Activated CD8-positive, alpha-beta memory T cell treated with anti-CD3 and anti-CD28 coated beads for 24 hours (primary cell): ENCODE measurements around the gene DDX31.
"Not testable (repeated sequence)": the region's sequence is repeated elsewhere in the genome, so short reads cannot be mapped to it uniquely, and the experiment has no call there.

ENCODE experiments used
- DNase-seq: peaks from one replicate; pipeline ENCODE4 v3.0.0-alpha.2; 2020

The DDX31 gene

GRCh38 chr9:132669698-132670456, at the start of gene DDX31:
Gene DDX31, minus strand, starts transcription at chr9:132669983. Its CDS starts 49 bp downstream, at chr9:132669934.
- peak; percentile 96 for DNase-seq

GRCh38 chr9:132718381-132718928, 48.7 kb upstream of the DDX31 start:
- DNase-seq: not testable (repeated sequence)

GRCh38 chr9:132717326-132717945, 47.7 kb upstream of the DDX31 start:
- DNase-seq: peak; percentile 51

GRCh38 chr9:132716007-132716406, 46.2 kb upstream of the DDX31 start:
- DNase-seq: peak; percentile 40

GRCh38 chr9:132712753-132713152, 43.0 kb upstream of the DDX31 start:
- no peak for DNase-seq

GRCh38 chr9:132711846-132712245, 42.1 kb upstream of the DDX31 start:
- DNase-seq: peak; percentile 17

GRCh38 chr9:132711152-132711551, 41.4 kb upstream of the DDX31 start:
- not testable (repeated sequence) for DNase-seq

GRCh38 chr9:132710333-132710732, 40.5 kb upstream of the DDX31 start:
- no peak for DNase-seq

- no peak for DNase-seq
These were observed 39.1 kb upstream of the DDX31 start for GRCh38 chr9:132708769-132709430.

GRCh38 chr9:132708239-132708638, 38.5 kb upstream of the DDX31 start:
- no peak for DNase-seq

- no peak for DNase-seq
These were observed 33.6 kb upstream of the DDX31 start for GRCh38 chr9:132703336-132703735.

GRCh38 chr9:132702254-132702653, 32.5 kb upstream of the DDX31 start:
- DNase-seq: no peak

GRCh38 chr9:132699956-132700355, 30.2 kb upstream of the DDX31 start:
- no peak for DNase-seq

- DNase-seq: no peak
These were observed 29.2 kb upstream of the DDX31 start for GRCh38 chr9:132698989-132699388.

GRCh38 chr9:132697230-132697629, 27.4 kb upstream of the DDX31 start:
- DNase-seq: no peak

- no peak for DNase-seq
These were observed 24.4 kb upstream of the DDX31 start for GRCh38 chr9:132694144-132694543.

- no peak for DNase-seq
These were observed 20.9 kb upstream of the DDX31 start for GRCh38 chr9:132690696-132691095.

- DNase-seq: no peak
These were observed 14.1 kb upstream of the DDX31 start for GRCh38 chr9:132683873-132684272.

- no peak for DNase-seq
These were observed 11.8 kb upstream of the DDX31 start for GRCh38 chr9:132681561-132681960.

- DNase-seq: no peak
These were observed 10.3 kb upstream of the DDX31 start for GRCh38 chr9:132679946-132680625.

GRCh38 chr9:132677976-132678375, 8.2 kb upstream of the DDX31 start:
- no peak for DNase-seq

- DNase-seq: no peak
These were observed 4.7 kb upstream of the DDX31 start for GRCh38 chr9:132674485-132674884.

GRCh38 chr9:132673355-132673754, 3.6 kb upstream of the DDX31 start:
- no peak for DNase-seq
